Hepatocyte (in vitro differentiated cells): ENCODE data around the gene CLCF1. TPM values are rescaled to one million over a fixed set of nuclear protein-coding genes. Genes with fewer than 3 reads are reported as not detected.

Source experiments
- DNase-seq: peaks from one replicate; pipeline ENCODE4 v3.0.0-alpha.2; 2016; ENCODE audit warnings: low spot score
- H2AFZ ChIP-seq: fragments of 200-600 bp; sonication (generic); 2 replicates; pipeline ENCODE4 v1.6.0; 2016; ENCODE audit warnings: antibody characterized with exemption, mild to moderate bottlenecking
- H3K27ac ChIP-seq: fragments of 200-600 bp; sonication (generic); 2 replicates; pipeline ENCODE4 v1.5.1; 2016; ENCODE audit warnings: mild to moderate bottlenecking
- H3K27me3 ChIP-seq: fragments of 200-600 bp; sonication (generic); 2 replicates; pipeline ENCODE4 v1.6.1; 2016
- H3K36me3 ChIP-seq: fragments of 200-600 bp; sonication (generic); replicated peaks from 2 replicates; pipeline ENCODE4 v1.5.1; 2016; ENCODE audit warnings: low read depth; ENCODE audit not compliant: insufficient read depth
- H3K4me1 ChIP-seq: fragments of 200-600 bp; sonication (generic); 2 replicates; pipeline ENCODE4 v1.5.1; 2016; ENCODE audit warnings: mild to moderate bottlenecking, moderate library complexity; ENCODE audit not compliant: insufficient read depth
- H3K4me2 ChIP-seq: fragments of 200-600 bp; sonication (generic); 2 replicates; pipeline ENCODE4 v1.6.0; 2016
- H3K4me3 ChIP-seq: fragments of 200-600 bp; sonication (generic); 2 replicates; pipeline ENCODE4 v1.5.1; 2016; ENCODE audit warnings: mild to moderate bottlenecking
- H3K79me2 ChIP-seq: fragments of 200-600 bp; sonication (generic); 2 replicates; pipeline ENCODE4 v1.6.0; 2017; ENCODE audit warnings: mild to moderate bottlenecking
- H3K9me2 ChIP-seq: fragments of 200-600 bp; sonication (generic); replicated peaks from 2 replicates; pipeline ENCODE4 v1.6.0; 2017; ENCODE audit warnings: mild to moderate bottlenecking; ENCODE audit not compliant: insufficient read depth
- H3K9me3 ChIP-seq: fragments of 200-600 bp; sonication (generic); 2 replicates; pipeline ENCODE4 v1.5.1; 2016; ENCODE audit warnings: low read depth, mild to moderate bottlenecking
- H4K20me1 ChIP-seq: fragments of 200-600 bp; sonication (generic); 2 replicates; pipeline ENCODE4 v1.6.0; 2016; ENCODE audit warnings: mild to moderate bottlenecking; ENCODE audit not compliant: insufficient read depth, poor library complexity, severe bottlenecking
- EZH2 ChIP-seq: fragments of 200-600 bp; sonication (generic); IDR thresholded peaks from 2 replicates; pipeline ENCODE4 v1.6.1; 2016; ENCODE audit warnings: antibody characterized with exemption, mild to moderate bottlenecking, borderline replicate concordance
- EZH2phosphoT487 ChIP-seq: fragments of 200-600 bp; sonication (generic); IDR thresholded peaks from one replicate; pipeline ENCODE4 v1.6.1; 2018; ENCODE audit warnings: antibody characterized with exemption, mild to moderate bottlenecking, low read depth, moderate library complexity; ENCODE audit not compliant: unreplicated experiment, severe bottlenecking
- WGBS: methylation state at CpG from one replicate; pipeline ENCODE4 v1.1.6; 2016; ENCODE audit warnings: low lambda C conversion rate; ENCODE audit errors: missing lambda C conversion rate; 5-methylcytosine and 5-hydroxymethylcytosine counted together
- polyA plus RNA-seq: library from polyadenylated mRNA; unstranded; fragments of >200 nt; fragmentation: Nextera tagmentation; extraction: Ambion mirVana; gene quantifications from 2 replicates; pipeline ENCODE4 v1.2.1, GENCODE V29; 2016
- total RNA-seq: library from RNA; depleted of rRNA; stranded (reverse); fragments of >200 nt; gene quantifications from 2 replicates; pipeline ENCODE4 v1.2.3, GENCODE V29; 2014
- TF ChIP-seq, protein P1 (sequence below): fragments of 200-600 bp; sonication (generic); IDR thresholded peaks from 2 replicates; pipeline ENCODE4 v1.5.1; 2016; ENCODE audit warnings: antibody characterized with exemption, mild to moderate bottlenecking; ENCODE audit not compliant: poor library complexity

Gene CLCF1
- total and polyA plus RNA-seq, 2 experiments from 2014 or later = 9.4 to 13.2 TPM

DNA sequence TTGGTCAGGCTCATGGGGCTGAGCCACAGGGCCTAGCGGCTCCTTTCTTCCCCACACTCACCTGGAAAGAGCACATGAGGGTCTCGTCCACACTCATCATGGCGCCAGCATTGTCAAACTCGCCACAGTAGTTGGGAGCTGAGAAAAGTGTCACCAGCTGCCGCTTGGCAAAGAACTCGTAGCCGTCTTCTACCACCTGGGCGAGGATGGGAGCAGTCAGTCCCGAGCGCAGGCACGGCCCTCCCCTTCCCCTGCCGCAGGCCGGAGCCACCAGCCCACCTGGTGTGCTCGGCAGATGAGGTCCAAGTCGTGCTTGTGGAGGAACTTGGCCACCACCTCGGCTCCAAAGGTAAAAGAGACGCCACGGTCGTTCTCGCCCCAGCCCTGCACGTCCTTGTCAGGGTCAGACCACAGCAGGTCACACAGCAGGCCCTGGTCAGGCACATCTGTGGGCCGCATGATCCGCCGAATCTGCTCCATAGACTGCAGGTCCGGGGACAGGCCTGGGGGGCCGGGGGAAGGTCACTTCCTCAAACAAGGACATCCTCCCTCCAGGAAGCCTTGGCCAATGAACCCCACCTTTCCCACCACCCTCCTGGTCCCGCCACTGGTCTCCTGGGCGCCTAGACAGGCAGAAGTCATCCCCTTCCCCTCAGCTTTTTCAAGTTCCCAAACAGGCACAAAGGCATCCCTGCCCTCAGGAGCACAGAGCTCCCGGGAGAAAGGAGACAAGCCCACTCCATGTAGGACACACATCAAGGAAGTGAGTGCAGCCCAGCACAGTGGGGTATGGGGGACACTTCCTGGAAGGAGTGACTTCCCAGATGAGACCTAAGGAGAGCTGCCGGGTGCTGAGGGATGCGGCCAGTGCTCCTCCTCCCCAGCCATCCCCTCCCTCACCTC is 25.5 kb upstream of the CLCF1 start:
- peaks cover 23% of the 10 kb centered on the region for H3K79me2 ChIP-seq
- no peaks in the 10 kb centered on the region for H3K9me3 ChIP-seq
- no peaks in the 10 kb centered on the region for H3K27me3 ChIP-seq
- H3K27ac ChIP-seq = no peak overlapping the region
- 94% methylated on average over 31 of the region's 31 CpGs for WGBS
- no peaks in the 10 kb centered on the region for H3K9me2 ChIP-seq
- H2AFZ ChIP-seq = no peak overlapping the region
- peaks cover 15% of the 10 kb centered on the region for H3K4me1 ChIP-seq
- H3K4me2 ChIP-seq = no peak overlapping the region
- TF ChIP-seq EZH2 = no peak
- no peak for TF ChIP-seq EZH2phosphoT487
- TF ChIP-seq, protein P1, sequence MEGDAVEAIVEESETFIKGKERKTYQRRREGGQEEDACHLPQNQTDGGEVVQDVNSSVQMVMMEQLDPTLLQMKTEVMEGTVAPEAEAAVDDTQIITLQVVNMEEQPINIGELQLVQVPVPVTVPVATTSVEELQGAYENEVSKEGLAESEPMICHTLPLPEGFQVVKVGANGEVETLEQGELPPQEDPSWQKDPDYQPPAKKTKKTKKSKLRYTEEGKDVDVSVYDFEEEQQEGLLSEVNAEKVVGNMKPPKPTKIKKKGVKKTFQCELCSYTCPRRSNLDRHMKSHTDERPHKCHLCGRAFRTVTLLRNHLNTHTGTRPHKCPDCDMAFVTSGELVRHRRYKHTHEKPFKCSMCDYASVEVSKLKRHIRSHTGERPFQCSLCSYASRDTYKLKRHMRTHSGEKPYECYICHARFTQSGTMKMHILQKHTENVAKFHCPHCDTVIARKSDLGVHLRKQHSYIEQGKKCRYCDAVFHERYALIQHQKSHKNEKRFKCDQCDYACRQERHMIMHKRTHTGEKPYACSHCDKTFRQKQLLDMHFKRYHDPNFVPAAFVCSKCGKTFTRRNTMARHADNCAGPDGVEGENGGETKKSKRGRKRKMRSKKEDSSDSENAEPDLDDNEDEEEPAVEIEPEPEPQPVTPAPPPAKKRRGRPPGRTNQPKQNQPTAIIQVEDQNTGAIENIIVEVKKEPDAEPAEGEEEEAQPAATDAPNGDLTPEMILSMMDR = no peak
- H3K4me3 ChIP-seq = no peak overlapping the region
- no peaks in the 10 kb centered on the region for H3K36me3 ChIP-seq
- H4K20me1 ChIP-seq = peaks cover 11% of the 10 kb centered on the region
- DNase-seq = no peak

GRCh38 chr11:67397986-67398660 is 24.7 kb upstream of the CLCF1 start:
- Histone ChIP-seq H4K20me1 (peaks cover 11% of the 10 kb centered on the region), H3K4me2 (no peak overlapping the region), H3K4me3 (no peak overlapping the region), H3K9me2 (no peaks in the 10 kb centered on the region), H2AFZ (no peak overlapping the region), H3K4me1 (peaks cover 15% of the 10 kb centered on the region), H3K27ac (no peak overlapping the region), H3K36me3 (no peaks in the 10 kb centered on the region), H3K79me2 (peaks cover 28% of the 10 kb centered on the region), H3K27me3 (no peaks in the 10 kb centered on the region), H3K9me3 (no peaks in the 10 kb centered on the region)
- DNase-seq = no peak
- WGBS = 92% methylated on average over 24 of the region's 24 CpGs
- no peak for TF ChIP-seq EZH2phosphoT487
- TF ChIP-seq EZH2 = no peak
- TF ChIP-seq, protein P1 = no peak

DNA sequence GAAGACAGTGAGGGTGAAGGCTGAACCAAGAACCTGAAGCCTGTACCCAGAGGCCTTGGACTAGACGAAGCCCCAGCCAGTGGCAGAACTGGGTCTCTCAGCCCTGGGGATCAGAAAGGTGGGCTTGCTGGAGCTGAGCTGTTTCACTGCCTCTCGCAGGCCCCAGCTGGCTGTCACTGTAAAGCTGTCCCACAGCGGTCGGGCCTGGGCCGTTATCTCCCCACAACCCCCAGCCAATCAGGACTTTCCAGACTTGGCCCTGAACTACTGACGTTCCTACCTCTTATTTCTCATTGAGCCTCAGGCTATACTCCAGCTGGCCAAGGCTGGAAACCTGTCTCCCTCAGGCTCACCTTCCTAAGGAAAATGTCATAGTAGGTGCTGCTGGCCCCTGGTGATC is 24.1 kb upstream of the CLCF1 start:
- H3K4me3 ChIP-seq = no peak overlapping the region
- H3K4me2 ChIP-seq = no peak overlapping the region
- H2AFZ ChIP-seq = no peak overlapping the region
- peaks cover 29% of the 10 kb centered on the region for H3K79me2 ChIP-seq
- DNase-seq = no peak
- 73% methylated on average over 6 of the region's 6 CpGs for WGBS
- TF ChIP-seq EZH2 = no peak
- TF ChIP-seq, protein P1 = no peak
- TF ChIP-seq EZH2phosphoT487 = no peak
- H3K4me1 ChIP-seq = peaks cover 15% of the 10 kb centered on the region
- H3K27me3 ChIP-seq = no peaks in the 10 kb centered on the region
- no peaks in the 10 kb centered on the region for H3K36me3 ChIP-seq
- peaks cover 11% of the 10 kb centered on the region for H4K20me1 ChIP-seq
- H3K9me3 ChIP-seq = no peaks in the 10 kb centered on the region
- no peaks in the 10 kb centered on the region for H3K9me2 ChIP-seq
- no peak overlapping the region for H3K27ac ChIP-seq
